Lower leg skin (tissue), 4 donors: ENCODE results near the gene NEURL1. TPM values are rescaled to one million over a fixed set of nuclear protein-coding genes. Genes with fewer than 3 reads are reported as not detected.

ENCODE experiments used
- DNase-seq, 2 donors: peaks; one replicate each; pipeline ENCODE4 v3.0.0-alpha.2; 2019; ENCODE audit warnings: low spot score in 2 of 2
- H3K4me3 ChIP-seq: fragments of 200-600 bp; sonication (generic); 2 replicates; pipeline ENCODE4 v1.5.1; 2017; ENCODE audit warnings: mild to moderate bottlenecking, low read depth; ENCODE audit not compliant: poor library complexity, severe bottlenecking
- CTCF ChIP-seq, 3 donors: fragments of 450-650 bp; IDR thresholded peaks; one replicate each; pipeline ENCODE4 v1.5.1; 2016; ENCODE audit warnings: antibody characterized with exemption in 3 of 3, mild to moderate bottlenecking in 3 of 3, moderate library complexity in 2 of 3
- POLR2A ChIP-seq, 2 donors: fragments of 450-650 bp; IDR thresholded peaks; one replicate each; pipeline ENCODE4 v1.6.1; 2016 to 2017; ENCODE audit warnings: antibody characterized with exemption in 2 of 2, mild to moderate bottlenecking in 1 of 2, moderate library complexity in 1 of 2
- WGBS, 2 donors: methylation state at CpG; one replicate each; pipeline ENCODE4 v1.1.5; 2018; 5-methylcytosine and 5-hydroxymethylcytosine counted together
- intact Hi-C: fragments of 100-400 bp; cut with DNase I; formaldehyde crosslinking; loops from one replicate; pipeline ENCODE4 v1.15.0; 2023; ENCODE audit warnings: low total_unique reads
- total RNA-seq, 4 donors: library from RNA; depleted of rRNA; stranded (reverse); fragments of >200 nt; gene quantifications; one replicate each; pipeline ENCODE4 v1.1.0, GENCODE V29; 2016

The NEURL1 gene
- total RNA-seq, 4 donors from 2014 or later, result 0.13 to 0.23 (median 0.22) TPM; not detected in 1

DNA sequence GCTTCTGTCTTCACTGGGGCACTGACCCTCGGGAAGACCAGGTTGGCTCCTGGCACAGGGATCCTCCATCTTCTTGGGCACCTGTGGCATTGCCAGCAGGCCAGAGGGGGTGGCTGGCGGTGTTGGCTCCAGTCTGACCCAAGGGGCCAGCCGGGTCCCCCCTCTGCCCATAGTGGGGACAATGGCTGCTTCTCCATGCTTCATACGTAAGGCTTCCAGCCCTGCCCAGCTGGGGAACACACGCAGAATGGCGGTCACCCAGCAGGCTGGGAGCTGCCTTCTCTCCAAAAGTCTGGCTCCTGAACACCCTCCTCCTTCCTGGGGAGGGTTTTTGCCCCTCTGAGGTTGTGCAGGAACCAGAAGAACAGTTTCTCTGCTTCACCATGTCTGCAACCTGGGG lies 106.8 kb downstream of the NEURL1 start:
- no peak for TF ChIP-seq CTCF (IDR thresholded peaks at IDR 0.05)
- TF ChIP-seq POLR2A (IDR thresholded peaks at IDR 0.05), result no peak
- no peak overlapping the region for H3K4me3 ChIP-seq
- DNase-seq, result no peak
- intact Hi-C loops, result loop anchor here (10.0 kb wide), 1 partner anchor 264 kb away; no protein-coding TSS in a partner anchor
- 73 to 74% methylated on average over 3 to 5 of the region's 6 CpGs for WGBS, 2 donors

DNA sequence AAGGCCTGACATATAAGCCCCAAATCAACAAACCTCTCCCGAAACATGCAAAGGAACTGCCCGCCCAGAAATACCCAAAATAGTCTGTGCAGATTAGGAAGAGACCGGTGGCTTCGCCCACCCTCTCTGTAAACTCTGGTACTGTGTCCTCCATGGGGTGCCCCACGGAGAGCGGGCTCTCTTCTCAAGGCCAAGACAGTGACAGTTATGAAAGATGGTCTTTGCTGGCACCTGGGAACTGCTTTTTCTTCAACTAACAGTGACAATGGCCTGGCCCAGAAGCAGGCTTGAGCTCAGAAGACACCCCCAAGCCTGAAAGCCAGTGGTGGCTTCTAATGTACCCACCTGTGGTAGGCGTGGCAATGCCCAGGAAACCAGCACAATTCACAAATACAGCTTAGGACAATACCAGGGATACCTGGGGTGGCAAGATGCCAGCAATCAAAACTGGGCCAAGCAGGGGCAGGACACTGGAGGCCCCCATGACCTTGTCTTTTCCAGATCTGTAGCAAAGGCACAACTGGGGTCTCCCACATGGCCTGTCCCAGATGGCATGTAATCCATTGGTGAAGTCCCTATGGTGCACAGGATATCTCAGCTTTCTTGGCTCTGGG lies 107.6 kb downstream of the NEURL1 start:
- WGBS, 2 donors, result 76 to 92% methylated on average over 7 of the region's 7 CpGs
- H3K4me3 ChIP-seq, result no peak overlapping the region
- intact Hi-C loops, result loop anchor here (10.0 kb wide), 1 partner anchor 264 kb away; no protein-coding TSS in a partner anchor
- no peak for DNase-seq
- no peak for TF ChIP-seq POLR2A (IDR thresholded peaks at IDR 0.05)
- TF ChIP-seq CTCF (IDR thresholded peaks at IDR 0.05), result no peak

GRCh38 chr10:103602028-103602851 lies 108.7 kb downstream of the NEURL1 start:
- WGBS, 2 donors, result 89 to 94% methylated on average over 41 to 45 of the region's 47 CpGs
- intact Hi-C loops, result loop anchor here (10.0 kb wide), 1 partner anchor 263 kb away; no protein-coding TSS in a partner anchor

DNA sequence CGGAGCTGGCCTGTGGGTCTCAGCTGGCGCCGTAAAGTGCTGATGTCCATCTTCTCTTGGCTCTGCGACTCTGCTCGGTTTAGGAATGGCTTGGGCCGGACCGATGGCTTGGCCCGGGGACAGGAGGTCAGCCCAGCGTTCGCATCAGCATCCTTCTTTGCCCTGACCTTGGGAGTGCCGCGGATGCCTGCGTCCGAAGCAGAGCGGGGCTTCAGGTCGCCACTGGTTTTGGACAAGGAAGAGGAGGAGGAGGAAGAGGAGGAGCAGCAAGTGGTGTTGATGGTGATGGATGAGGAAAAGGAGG lies 109.3 kb downstream of the NEURL1 start:
- intact Hi-C loops, result loop anchor here (10.0 kb wide), 1 partner anchor 262 kb away; no protein-coding TSS in a partner anchor
- DNase-seq, result no peak
- H3K4me3 ChIP-seq, result no peak overlapping the region
- TF ChIP-seq POLR2A (IDR thresholded peaks at IDR 0.05) (no peak), CTCF (IDR thresholded peaks at IDR 0.05) (no peak)
- 90 to 92% methylated on average over 11 to 15 of the region's 16 CpGs for WGBS, 2 donors

More at GRCh38 chr10:103602028-103602851, 108.7 kb downstream of the NEURL1 start:
- no peak overlapping the region for H3K4me3 ChIP-seq
- TF ChIP-seq POLR2A (IDR thresholded peaks at IDR 0.05) (no peak), CTCF (IDR thresholded peaks at IDR 0.05) (no peak)
- no peak for DNase-seq

GRCh38 chr10:103603382-103603781 lies 109.9 kb downstream of the NEURL1 start:
- 93 to 95% methylated on average over 11 to 17 of the region's 23 CpGs for WGBS, 2 donors
- intact Hi-C loops, result loop anchor here (10.0 kb wide), 1 partner anchor 261 kb away; no protein-coding TSS in a partner anchor
- H3K4me3 ChIP-seq, result no peak overlapping the region
- TF ChIP-seq CTCF (IDR thresholded peaks at IDR 0.05) (no peak), POLR2A (IDR thresholded peaks at IDR 0.05) (no peak)
- DNase-seq, result no peak
